HL-60 (cell line): ENCODE results near the gene NR3C2.

ENCODE experiments used
- DNase-seq, 2 experiments: peaks; one replicate each; pipeline ENCODE4 v3.0.0-alpha.2; 2010 to 2020; ENCODE audit warnings: low read depth in 1 of 2, low spot score in 1 of 2
- H3K27ac ChIP-seq: fragments of 250-450 bp; sonication (Bioruptor Pico); replicated peaks from 2 replicates; pipeline ENCODE4 v1.5.1; 2020; ENCODE audit warnings: mild to moderate bottlenecking, moderate library complexity
- H3K27me3 ChIP-seq: fragments of 250-450 bp; sonication (Bioruptor Pico); 2 replicates; pipeline ENCODE4 v1.5.1; 2021; ENCODE audit warnings: mild to moderate bottlenecking, moderate library complexity; ENCODE audit not compliant: insufficient read depth, poor library complexity, severe bottlenecking
- H3K4me3 ChIP-seq: replicated peaks from 2 replicates; pipeline ENCODE4 v1.5.1; 2011; ENCODE audit warnings: mild to moderate bottlenecking, control low read depth, low read length; ENCODE audit not compliant: insufficient read depth
- GABPA ChIP-seq: IDR thresholded peaks from 2 replicates; pipeline ENCODE4 v1.6.1; 2012; ENCODE audit warnings: low read depth
- POLR2AphosphoS5 ChIP-seq: IDR thresholded peaks from 2 replicates; pipeline ENCODE4 v1.6.1; 2012; ENCODE audit warnings: low read depth
- REST ChIP-seq: IDR thresholded peaks from 2 replicates; pipeline ENCODE4 v1.6.1; 2012; ENCODE audit warnings: low read depth; ENCODE audit not compliant: insufficient replicate concordance
- SPI1 ChIP-seq: IDR thresholded peaks from 2 replicates; pipeline ENCODE4 v1.6.1; 2012; ENCODE audit warnings: low read depth, mild to moderate bottlenecking, borderline replicate concordance
- TF ChIP-seq, protein P1 (sequence below): IDR thresholded peaks from one replicate; pipeline ENCODE4 v1.5.1; 2011; ENCODE audit warnings: low read length, control low read depth, inconsistent platforms; ENCODE audit not compliant: insufficient read depth

The NR3C2 gene

GRCh38 chr4:148311526-148311925 lies 130.7 kb downstream of the NR3C2 start:
- TF ChIP-seq, protein P1, sequence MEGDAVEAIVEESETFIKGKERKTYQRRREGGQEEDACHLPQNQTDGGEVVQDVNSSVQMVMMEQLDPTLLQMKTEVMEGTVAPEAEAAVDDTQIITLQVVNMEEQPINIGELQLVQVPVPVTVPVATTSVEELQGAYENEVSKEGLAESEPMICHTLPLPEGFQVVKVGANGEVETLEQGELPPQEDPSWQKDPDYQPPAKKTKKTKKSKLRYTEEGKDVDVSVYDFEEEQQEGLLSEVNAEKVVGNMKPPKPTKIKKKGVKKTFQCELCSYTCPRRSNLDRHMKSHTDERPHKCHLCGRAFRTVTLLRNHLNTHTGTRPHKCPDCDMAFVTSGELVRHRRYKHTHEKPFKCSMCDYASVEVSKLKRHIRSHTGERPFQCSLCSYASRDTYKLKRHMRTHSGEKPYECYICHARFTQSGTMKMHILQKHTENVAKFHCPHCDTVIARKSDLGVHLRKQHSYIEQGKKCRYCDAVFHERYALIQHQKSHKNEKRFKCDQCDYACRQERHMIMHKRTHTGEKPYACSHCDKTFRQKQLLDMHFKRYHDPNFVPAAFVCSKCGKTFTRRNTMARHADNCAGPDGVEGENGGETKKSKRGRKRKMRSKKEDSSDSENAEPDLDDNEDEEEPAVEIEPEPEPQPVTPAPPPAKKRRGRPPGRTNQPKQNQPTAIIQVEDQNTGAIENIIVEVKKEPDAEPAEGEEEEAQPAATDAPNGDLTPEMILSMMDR, result no peak
- TF ChIP-seq REST, result no peak
- TF ChIP-seq SPI1, result no peak
- no peak for TF ChIP-seq GABPA
- TF ChIP-seq POLR2AphosphoS5, result no peak
- H3K27ac ChIP-seq, result no peak overlapping the region
- H3K27me3 ChIP-seq, result no peaks in the 10 kb centered on the region
- DNase-seq, result no peak
- no peak overlapping the region for H3K4me3 ChIP-seq

DNA sequence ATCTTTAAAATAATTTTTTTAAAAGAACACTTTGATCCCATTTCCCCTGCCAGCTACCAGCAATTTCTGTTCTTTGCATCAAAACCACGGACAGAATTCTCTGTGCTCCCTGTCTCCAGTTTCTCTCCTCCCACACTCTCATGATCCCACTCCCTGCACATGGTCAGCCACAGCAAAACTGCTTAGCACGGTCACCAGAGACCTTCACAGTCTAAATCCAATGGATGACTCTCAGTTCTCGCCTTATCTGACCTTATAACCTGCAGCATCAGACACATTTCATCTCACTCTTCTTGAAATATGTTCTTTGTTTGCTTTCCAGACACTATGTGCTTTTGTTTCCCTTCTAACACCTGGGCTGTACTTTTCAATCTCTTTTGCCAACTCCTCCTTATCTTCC lies 131.5 kb downstream of the NR3C2 start:
- Histone ChIP-seq H3K27ac (no peak overlapping the region), H3K4me3 (no peak overlapping the region), H3K27me3 (no peaks in the 10 kb centered on the region)
- no peak for DNase-seq
- no peak for TF ChIP-seq REST
- no peak for TF ChIP-seq SPI1
- no peak for TF ChIP-seq POLR2AphosphoS5
- TF ChIP-seq GABPA, result no peak
- TF ChIP-seq, protein P1, result no peak

GRCh38 chr4:148305751-148306150 lies 136.5 kb downstream of the NR3C2 start:
- no peak for DNase-seq
- TF ChIP-seq, protein P1, result no peak
- TF ChIP-seq POLR2AphosphoS5 (no peak), GABPA (no peak), REST (no peak), SPI1 (no peak)
- no peaks in the 10 kb centered on the region for H3K27me3 ChIP-seq
- H3K27ac ChIP-seq, result no peak overlapping the region
- no peak overlapping the region for H3K4me3 ChIP-seq
